ENCODE results near the gene ZNF771. TPM values are rescaled to one million over a fixed set of nuclear protein-coding genes. Genes with fewer than 3 reads are reported as not detected.

The ZNF771 gene
- total and polyA plus RNA-seq, 2 donors: 5.2 to 18.6 TPM

DNA sequence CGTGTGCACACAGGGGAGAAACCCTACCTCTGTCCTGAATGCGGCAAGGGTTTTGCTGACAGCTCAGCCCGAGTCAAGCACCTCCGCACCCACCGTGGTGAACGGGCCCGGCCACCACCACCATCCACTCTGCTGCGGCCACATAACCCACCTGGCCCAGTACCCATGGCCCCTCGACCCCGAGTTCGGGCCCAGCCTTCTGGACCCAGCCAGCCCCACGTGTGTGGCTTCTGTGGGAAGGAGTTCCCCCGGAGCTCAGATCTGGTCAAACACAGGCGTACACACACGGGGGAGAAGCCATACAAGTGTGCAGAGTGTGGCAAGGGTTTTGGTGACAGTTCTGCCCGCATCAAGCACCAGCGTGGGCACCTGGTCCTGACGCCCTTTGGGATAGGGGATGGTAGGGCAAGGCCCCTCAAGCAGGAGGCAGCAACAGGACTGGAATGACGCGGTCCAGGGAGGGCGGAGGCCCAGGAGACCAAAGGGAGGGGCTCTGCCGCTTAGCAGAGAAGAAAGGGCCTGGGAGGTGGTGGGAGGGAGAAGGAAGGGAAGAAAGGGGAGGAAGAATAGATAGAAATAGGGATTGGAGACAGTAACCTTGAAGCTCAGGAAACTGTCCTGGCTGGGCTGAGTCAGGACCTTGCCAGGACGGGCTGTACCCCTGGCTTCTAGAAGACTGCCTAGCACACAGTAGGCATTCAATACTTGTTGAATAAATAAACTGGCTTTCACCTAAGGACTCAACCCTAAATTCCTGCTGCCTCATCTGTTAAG is 8.6 kb upstream of the ZNF771 start:
- 81% methylated on average over 23 of the region's 23 CpGs for WGBS

GRCh38 chr16:30399435-30400186 is 7.8 kb upstream of the ZNF771 start:
- H3K27ac ChIP-seq (ENCODE audit: low read depth): peak overlapping the region; percentile 63
- H3K4me3 ChIP-seq (ENCODE audit: low read depth, low read length): peak overlapping the region; percentile 58
- H3K4me1 ChIP-seq (ENCODE audit: insufficient read depth): no peaks in the 10 kb centered on the region
- 10% methylated on average over 12 of the region's 12 CpGs for WGBS
- DNase-seq (ENCODE audit: extremely low spot score): no peak
- no peaks in the 10 kb centered on the region for H3K36me3 ChIP-seq (ENCODE audit: insufficient read depth)

More for the DNA sequence above, 8.6 kb upstream of the ZNF771 start:
- H3K27ac ChIP-seq (ENCODE audit: low read depth): no peak overlapping the region
- H3K4me1 ChIP-seq (ENCODE audit: insufficient read depth): no peaks in the 10 kb centered on the region
- H3K4me3 ChIP-seq (ENCODE audit: low read depth, low read length): no peak overlapping the region
- DNase-seq (ENCODE audit: extremely low spot score): no peak
- H3K36me3 ChIP-seq (ENCODE audit: insufficient read depth): no peaks in the 10 kb centered on the region

GRCh38 chr16:30401768-30402425 is 5.5 kb upstream of the ZNF771 start:
- H3K27ac ChIP-seq (ENCODE audit: low read depth): no peak overlapping the region
- no peak overlapping the region for H3K4me3 ChIP-seq (ENCODE audit: low read depth, low read length)
- no peaks in the 10 kb centered on the region for H3K4me1 ChIP-seq (ENCODE audit: insufficient read depth)
- 75% methylated on average over 8 of the region's 8 CpGs for WGBS
- DNase-seq (ENCODE audit: extremely low spot score): no peak
- H3K36me3 ChIP-seq (ENCODE audit: insufficient read depth): no peaks in the 10 kb centered on the region

- Histone ChIP-seq H3K4me3 (ENCODE audit: low read depth, low read length) (peak overlapping the region; percentile 83), H3K27ac (ENCODE audit: low read depth) (peak overlapping the region; percentile 38), H3K4me1 (ENCODE audit: insufficient read depth) (no peaks in the 10 kb centered on the region), H3K36me3 (ENCODE audit: insufficient read depth) (no peaks in the 10 kb centered on the region)
- no peak for DNase-seq (ENCODE audit: extremely low spot score)
- WGBS: 14% methylated on average over 14 of the region's 14 CpGs
Observed at GRCh38 chr16:30406795-30407101, 658 bp upstream of the ZNF771 start.

- peak overlapping the region; percentile 71 for H3K27ac ChIP-seq (ENCODE audit: low read depth)
- no peak for DNase-seq (ENCODE audit: extremely low spot score)
- H3K4me1 ChIP-seq (ENCODE audit: insufficient read depth): no peaks in the 10 kb centered on the region
- WGBS: 13% methylated on average over 16 of the region's 19 CpGs
- H3K36me3 ChIP-seq (ENCODE audit: insufficient read depth): no peaks in the 10 kb centered on the region
- H3K4me3 ChIP-seq (ENCODE audit: low read depth, low read length): peak overlapping the region; percentile 83
Observed at GRCh38 chr16:30407804-30408534, 563 bp downstream of the ZNF771 start.

GRCh38 chr16:30409125-30410060 is 2.0 kb downstream of the ZNF771 start:
- H3K36me3 ChIP-seq (ENCODE audit: insufficient read depth): no peaks in the 10 kb centered on the region
- no peak overlapping the region for H3K27ac ChIP-seq (ENCODE audit: low read depth)
- H3K4me3 ChIP-seq (ENCODE audit: low read depth, low read length): no peak overlapping the region
- WGBS: 42% methylated on average over 15 of the region's 15 CpGs
- DNase-seq (ENCODE audit: extremely low spot score): no peak
- no peaks in the 10 kb centered on the region for H3K4me1 ChIP-seq (ENCODE audit: insufficient read depth)

- H3K36me3 ChIP-seq (ENCODE audit: insufficient read depth): no peaks in the 10 kb centered on the region
- H3K4me1 ChIP-seq (ENCODE audit: insufficient read depth): no peaks in the 10 kb centered on the region
- H3K4me3 ChIP-seq (ENCODE audit: low read depth, low read length): no peak overlapping the region
- DNase-seq (ENCODE audit: extremely low spot score): no peak
- 87% methylated on average over 6 of the region's 6 CpGs for WGBS
- H3K27ac ChIP-seq (ENCODE audit: low read depth): no peak overlapping the region
Observed at GRCh38 chr16:30413112-30413806, 5.9 kb downstream of the ZNF771 start.

- H3K27ac ChIP-seq (ENCODE audit: low read depth): no peak overlapping the region
- 87% methylated on average over 5 of the region's 5 CpGs for WGBS
- no peak for DNase-seq (ENCODE audit: extremely low spot score)
- H3K4me3 ChIP-seq (ENCODE audit: low read depth, low read length): no peak overlapping the region
- no peaks in the 10 kb centered on the region for H3K36me3 ChIP-seq (ENCODE audit: insufficient read depth)
- H3K4me1 ChIP-seq (ENCODE audit: insufficient read depth): no peaks in the 10 kb centered on the region
Observed at GRCh38 chr16:30414159-30414558, 6.8 kb downstream of the ZNF771 start.

- 89% methylated on average over 4 of the region's 4 CpGs for WGBS
- Histone ChIP-seq H3K4me3 (ENCODE audit: low read depth, low read length) (no peak overlapping the region), H3K36me3 (ENCODE audit: insufficient read depth) (no peaks in the 10 kb centered on the region), H3K4me1 (ENCODE audit: insufficient read depth) (no peaks in the 10 kb centered on the region), H3K27ac (ENCODE audit: low read depth) (no peak overlapping the region)
- no peak for DNase-seq (ENCODE audit: extremely low spot score)
Observed at GRCh38 chr16:30416047-30416603, 8.7 kb downstream of the ZNF771 start.

DNA sequence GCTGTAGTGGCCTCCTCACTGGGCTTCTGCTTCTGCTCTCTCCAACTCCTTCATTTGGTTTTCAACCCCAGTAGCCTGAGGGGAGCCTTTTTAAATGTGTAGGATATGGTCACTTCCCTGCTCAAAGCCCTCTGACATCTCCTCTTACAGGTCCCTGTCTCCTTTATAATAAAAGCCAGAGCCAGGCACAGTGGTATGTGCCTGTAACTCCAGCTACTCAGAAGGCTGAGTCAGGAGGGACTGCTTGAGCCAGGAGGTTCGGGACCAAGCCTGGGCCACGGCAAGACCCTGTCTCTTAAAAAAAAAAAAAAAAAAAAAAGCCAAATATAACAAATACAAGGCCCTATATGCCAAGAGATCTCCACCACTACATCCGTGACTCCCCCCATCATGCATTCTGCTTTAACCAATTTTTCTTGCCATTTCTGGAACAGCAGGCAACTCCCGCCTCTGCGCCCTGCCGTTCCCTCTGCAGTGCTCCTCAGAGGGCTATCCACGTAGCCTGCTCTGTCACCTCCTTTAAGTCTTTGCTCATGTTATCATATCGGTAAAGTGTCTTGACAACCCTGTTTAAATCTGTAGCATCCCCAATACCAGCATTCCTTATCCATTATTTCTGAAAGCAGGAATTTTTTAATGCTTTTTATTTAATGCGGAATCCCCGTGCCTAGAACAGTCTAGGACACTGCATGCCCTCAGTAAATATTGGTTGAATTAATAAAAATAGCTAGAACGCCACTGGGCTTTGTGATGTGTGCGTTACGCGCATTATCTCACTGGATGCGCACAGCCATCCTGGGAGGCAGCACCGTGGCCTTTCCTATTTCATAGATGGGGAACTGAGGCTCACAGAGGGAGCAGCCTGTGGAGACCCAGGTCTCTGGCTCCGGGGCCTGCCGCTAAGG is 9.5 kb downstream of the ZNF771 start:
- H3K4me1 ChIP-seq (ENCODE audit: insufficient read depth): no peaks in the 10 kb centered on the region
- no peaks in the 10 kb centered on the region for H3K36me3 ChIP-seq (ENCODE audit: insufficient read depth)
- DNase-seq (ENCODE audit: extremely low spot score): no peak
- H3K27ac ChIP-seq (ENCODE audit: low read depth): peak overlapping the region; percentile 60
- peak overlapping the region; percentile 67 for H3K4me3 ChIP-seq (ENCODE audit: low read depth, low read length)
- 61% methylated on average over 18 of the region's 18 CpGs for WGBS
